Skeletal muscle tissue (tissue), 4 donors: ENCODE results near the gene CLCA2. TPM values are rescaled to one million over a fixed set of nuclear protein-coding genes. Genes with fewer than 3 reads are reported as not detected.

Experiments
- H3K27ac ChIP-seq: one replicate; pipeline ENCODE4 v1.7.0; 2013; ENCODE audit warnings: mild to moderate bottlenecking, low read depth, low read length, inconsistent platforms
- H3K27me3 ChIP-seq, 3 donors: one replicate each; pipeline ENCODE4 v1.7.0; 2013; ENCODE audit warnings: low read length in 3 of 3; ENCODE audit not compliant: control insufficient read depth in 3 of 3, insufficient read depth in 3 of 3
- H3K36me3 ChIP-seq, 3 donors: one replicate each; pipeline ENCODE4 v1.7.0; 2013; ENCODE audit warnings: low read length in 3 of 3; ENCODE audit not compliant: control insufficient read depth in 3 of 3, insufficient read depth in 3 of 3
- H3K4me1 ChIP-seq, 3 donors: one replicate each; pipeline ENCODE4 v1.7.0; 2013; ENCODE audit warnings: low read length in 3 of 3, mild to moderate bottlenecking in 3 of 3; ENCODE audit not compliant: control insufficient read depth in 3 of 3, insufficient read depth in 3 of 3
- H3K4me3 ChIP-seq, 3 donors: one replicate each; pipeline ENCODE4 v1.7.0; 2013; ENCODE audit warnings: low read length in 3 of 3
- H3K9ac ChIP-seq, 3 donors: one replicate each; pipeline ENCODE4 v1.7.0; 2013; ENCODE audit warnings: low read length in 3 of 3, mild to moderate bottlenecking in 3 of 3, moderate library complexity in 2 of 3, low read depth in 1 of 3
- H3K9me3 ChIP-seq, 3 donors: one replicate each; pipeline ENCODE4 v1.7.0; 2013; ENCODE audit warnings: low read length in 3 of 3; ENCODE audit not compliant: control insufficient read depth in 3 of 3
- total RNA-seq: library from RNA; depleted of rRNA; stranded (reverse); fragments of >200 nt; gene quantifications from one replicate; pipeline ENCODE4 v1.2.3, GENCODE V29; 2014
- donor health status: Osteomylitis.

CLCA2 gene
- total RNA-seq, 1 donor from 2014 or later, result not detected

DNA sequence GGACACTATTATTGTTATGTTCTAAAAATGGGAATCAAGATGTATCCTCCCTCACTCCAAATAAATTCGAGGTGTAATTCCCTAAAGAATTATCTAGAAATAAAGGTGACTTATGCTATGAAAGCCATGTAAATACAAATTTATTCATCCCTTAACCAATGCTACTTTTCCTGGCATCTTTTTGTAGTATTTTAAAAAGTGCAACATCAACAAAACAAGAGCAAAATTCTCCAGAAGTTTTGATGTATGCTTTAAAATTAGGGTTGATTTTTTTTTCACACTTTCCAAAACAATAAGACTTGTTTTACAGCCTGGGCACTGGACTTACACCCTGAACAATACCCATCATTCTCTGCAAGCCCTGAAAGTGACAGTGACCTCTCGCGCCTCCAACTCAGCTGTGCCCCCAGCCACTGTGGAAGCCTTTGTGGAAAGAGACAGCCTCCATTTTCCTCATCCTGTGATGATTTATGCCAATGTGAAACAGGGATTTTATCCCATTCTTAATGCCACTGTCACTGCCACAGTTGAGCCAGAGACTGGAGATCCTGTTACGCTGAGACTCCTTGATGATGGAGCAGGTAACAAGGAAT is 23.3 kb downstream of the CLCA2 start:
- Histone ChIP-seq H3K27ac (no peak overlapping the region), H3K4me1 (no peaks in the 10 kb centered on the region), H3K4me3 (no peak overlapping the region), H3K9ac (no peak overlapping the region), H3K27me3 (no peaks in the 10 kb centered on the region), H3K36me3 (no peaks in the 10 kb centered on the region), H3K9me3 (no peaks in the 10 kb centered on the region)

DNA sequence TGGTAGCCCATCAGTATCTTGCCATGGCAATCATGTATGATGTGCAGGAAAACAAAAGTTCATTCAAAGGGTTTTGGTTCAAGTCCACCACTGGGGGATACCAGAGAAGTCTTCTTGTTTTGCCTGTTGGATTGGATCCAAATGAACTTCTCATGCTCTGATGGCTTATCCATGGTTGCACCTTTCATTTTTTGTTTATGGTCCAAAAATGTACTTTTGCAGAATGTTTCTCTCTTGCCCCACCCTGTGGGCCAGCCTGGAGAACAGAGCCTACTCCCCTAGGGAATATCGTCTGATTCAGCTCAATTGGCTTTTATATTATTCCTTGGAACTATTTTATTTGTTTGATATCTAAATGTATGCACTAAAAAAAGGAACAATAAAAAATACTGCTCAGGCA is 24.7 kb downstream of the CLCA2 start:
- H3K9ac ChIP-seq, result no peak overlapping the region
- H3K9me3 ChIP-seq, result no peaks in the 10 kb centered on the region
- no peaks in the 10 kb centered on the region for H3K36me3 ChIP-seq
- H3K27me3 ChIP-seq, result no peaks in the 10 kb centered on the region
- no peak overlapping the region for H3K27ac ChIP-seq
- H3K4me1 ChIP-seq, result no peaks in the 10 kb centered on the region
- H3K4me3 ChIP-seq, result no peak overlapping the region

DNA sequence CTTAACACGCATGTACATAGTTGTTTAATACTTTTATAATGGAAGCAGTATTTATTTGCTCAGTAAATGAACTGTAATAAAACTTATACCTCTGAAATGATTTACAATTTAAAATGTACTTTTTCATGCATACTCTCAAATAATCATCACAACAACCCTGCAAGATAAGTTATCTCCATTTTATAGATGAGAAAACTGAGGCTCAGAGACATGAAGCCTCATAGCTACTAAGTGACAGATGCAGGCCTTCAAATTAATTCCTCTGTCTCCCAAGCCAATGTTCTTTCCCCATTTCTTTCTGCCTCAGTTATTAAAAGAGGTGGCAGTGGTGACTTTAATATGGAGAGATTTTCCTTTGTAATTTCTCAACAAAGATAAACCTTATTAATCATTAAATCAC is 25.1 kb downstream of the CLCA2 start:
- Histone ChIP-seq H3K9me3 (no peaks in the 10 kb centered on the region), H3K4me3 (no peak overlapping the region), H3K27ac (no peak overlapping the region)

DNA sequence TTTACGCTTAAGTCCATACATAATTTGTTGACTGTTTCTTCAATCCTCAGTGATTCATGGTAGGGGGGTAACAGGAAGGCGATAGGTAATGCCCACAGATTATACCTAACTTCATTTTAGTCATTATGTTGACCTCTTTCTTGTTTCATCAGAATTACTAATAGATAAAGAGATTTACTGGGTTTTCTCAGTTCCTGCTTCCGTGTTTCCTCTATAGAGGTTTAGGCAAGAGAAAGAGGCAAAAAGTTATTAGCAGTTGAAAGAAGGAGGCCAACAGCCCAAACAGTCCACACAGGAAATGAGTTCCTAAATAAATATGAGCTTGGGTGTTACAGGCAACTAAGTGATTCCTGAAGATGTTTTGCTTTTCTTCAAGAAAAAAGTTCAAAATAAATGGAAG is 26.9 kb downstream of the CLCA2 start:
- H3K36me3 ChIP-seq, result no peaks in the 10 kb centered on the region
- no peaks in the 10 kb centered on the region for H3K9me3 ChIP-seq
- H3K9ac ChIP-seq, result no peak overlapping the region
- H3K27me3 ChIP-seq, result no peaks in the 10 kb centered on the region
- H3K4me1 ChIP-seq, result no peaks in the 10 kb centered on the region
- no peak overlapping the region for H3K4me3 ChIP-seq
- no peak overlapping the region for H3K27ac ChIP-seq

More for the DNA sequence above, 25.1 kb downstream of the CLCA2 start:
- H3K9ac ChIP-seq, result no peak overlapping the region
- H3K27me3 ChIP-seq, result no peaks in the 10 kb centered on the region
- H3K4me1 ChIP-seq, result no peaks in the 10 kb centered on the region
- H3K36me3 ChIP-seq, result no peaks in the 10 kb centered on the region

DNA sequence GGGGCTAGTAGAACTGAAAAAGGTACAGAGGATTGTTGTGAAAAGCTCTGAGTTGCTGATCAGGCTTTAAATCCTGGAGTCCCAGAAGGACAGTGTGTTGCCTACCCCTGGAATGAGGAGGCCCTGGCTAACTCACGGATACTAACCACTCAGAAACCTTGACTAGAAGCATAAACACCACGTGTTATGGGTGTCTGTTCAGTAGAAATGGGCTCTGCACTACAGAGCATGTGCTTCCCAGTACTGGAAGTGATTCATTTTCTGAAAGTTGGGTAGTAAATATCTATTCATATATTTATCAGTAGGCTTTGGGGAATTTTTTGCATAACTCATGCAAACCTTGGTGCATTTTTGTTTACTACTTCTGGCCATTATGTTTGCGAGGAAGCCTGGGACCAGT is 29.7 kb downstream of the CLCA2 start:
- Histone ChIP-seq H3K9me3 (no peaks in the 10 kb centered on the region), H3K27ac (no peak overlapping the region), H3K4me1 (no peaks in the 10 kb centered on the region), H3K4me3 (no peak overlapping the region), H3K9ac (no peak overlapping the region), H3K36me3 (no peaks in the 10 kb centered on the region), H3K27me3 (no peaks in the 10 kb centered on the region)

DNA sequence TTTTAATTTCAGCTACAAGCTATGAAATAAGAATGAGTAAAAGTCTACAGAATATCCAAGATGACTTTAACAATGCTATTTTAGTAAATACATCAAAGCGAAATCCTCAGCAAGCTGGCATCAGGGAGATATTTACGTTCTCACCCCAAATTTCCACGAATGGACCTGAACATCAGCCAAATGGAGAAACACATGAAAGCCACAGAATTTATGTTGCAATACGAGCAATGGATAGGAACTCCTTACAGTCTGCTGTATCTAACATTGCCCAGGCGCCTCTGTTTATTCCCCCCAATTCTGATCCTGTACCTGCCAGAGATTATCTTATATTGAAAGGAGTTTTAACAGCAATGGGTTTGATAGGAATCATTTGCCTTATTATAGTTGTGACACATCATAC is 31.1 kb downstream of the CLCA2 start:
- Histone ChIP-seq H3K4me3 (no peak overlapping the region), H3K9ac (no peak overlapping the region), H3K36me3 (no peaks in the 10 kb centered on the region), H3K27ac (no peak overlapping the region), H3K27me3 (no peaks in the 10 kb centered on the region), H3K4me1 (no peaks in the 10 kb centered on the region), H3K9me3 (no peaks in the 10 kb centered on the region)

DNA sequence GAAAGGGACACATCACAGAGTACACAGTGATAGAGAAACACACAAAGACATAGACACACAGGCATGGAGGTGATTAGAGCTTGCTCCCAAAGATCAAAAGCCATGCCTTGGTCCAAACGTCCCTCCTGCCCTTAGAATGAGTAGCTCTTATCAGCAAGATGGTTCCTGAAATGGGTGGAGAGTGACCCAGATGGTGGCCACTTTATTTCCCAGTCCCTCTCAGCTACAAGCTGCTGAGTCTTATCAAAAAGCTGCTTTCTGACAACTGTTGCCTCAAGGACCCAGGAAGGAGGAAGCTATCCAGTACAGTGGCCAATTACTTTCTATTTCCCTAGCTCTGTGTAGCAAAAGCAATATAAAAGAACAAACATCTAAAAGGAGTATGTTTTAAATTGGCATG is 37.0 kb downstream of the CLCA2 start:
- no peaks in the 10 kb centered on the region for H3K36me3 ChIP-seq

DNA sequence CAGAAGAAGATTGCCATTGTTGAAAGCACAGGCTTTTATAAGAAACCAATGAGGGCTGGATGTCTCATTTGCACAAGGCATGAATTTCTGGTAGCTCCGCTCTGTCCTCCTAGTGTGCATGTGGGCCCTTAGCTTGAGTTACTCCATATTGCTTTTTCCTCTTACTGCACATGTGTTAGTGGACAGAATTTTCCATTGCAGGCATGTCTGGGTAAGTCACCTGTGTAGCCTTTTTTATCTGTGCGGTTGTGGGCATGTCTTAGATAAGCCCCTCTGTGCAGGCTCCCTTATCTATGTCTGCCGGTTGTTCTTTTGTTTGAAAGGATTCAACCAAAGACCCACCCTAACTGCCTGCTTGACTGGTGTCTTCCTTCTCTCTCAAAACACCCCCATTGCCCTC is 37.5 kb downstream of the CLCA2 start:
- no peaks in the 10 kb centered on the region for H3K36me3 ChIP-seq
- H3K9me3 ChIP-seq, result no peaks in the 10 kb centered on the region
- H3K4me1 ChIP-seq, result no peaks in the 10 kb centered on the region
- no peak overlapping the region for H3K9ac ChIP-seq
- H3K27ac ChIP-seq, result no peak overlapping the region
- no peak overlapping the region for H3K4me3 ChIP-seq
- H3K27me3 ChIP-seq, result no peaks in the 10 kb centered on the region

More for the DNA sequence above, 37.0 kb downstream of the CLCA2 start:
- H3K27ac ChIP-seq, result no peak overlapping the region
- no peak overlapping the region for H3K9ac ChIP-seq
- H3K4me1 ChIP-seq, result no peaks in the 10 kb centered on the region
- no peaks in the 10 kb centered on the region for H3K9me3 ChIP-seq
- no peaks in the 10 kb centered on the region for H3K27me3 ChIP-seq
- no peak overlapping the region for H3K4me3 ChIP-seq

DNA sequence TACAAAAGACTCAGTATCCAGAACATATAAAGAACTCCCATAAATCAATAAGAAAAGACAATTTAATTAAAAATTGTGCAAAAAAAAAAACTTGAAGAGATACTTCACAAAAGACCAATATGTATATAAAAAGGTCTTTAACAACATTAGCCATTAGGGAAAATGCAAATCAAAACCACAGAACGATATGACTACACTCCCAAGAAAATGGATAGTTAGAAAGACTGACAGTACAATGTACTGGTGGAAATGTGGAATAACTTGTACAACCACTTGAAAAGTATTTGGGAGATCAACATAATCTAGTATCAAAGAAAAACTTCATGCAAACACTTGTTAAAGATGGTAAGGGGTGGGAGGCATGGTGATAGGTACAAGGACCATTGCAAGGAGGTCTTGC is 40.8 kb downstream of the CLCA2 start:
- no peak overlapping the region for H3K27ac ChIP-seq

DNA sequence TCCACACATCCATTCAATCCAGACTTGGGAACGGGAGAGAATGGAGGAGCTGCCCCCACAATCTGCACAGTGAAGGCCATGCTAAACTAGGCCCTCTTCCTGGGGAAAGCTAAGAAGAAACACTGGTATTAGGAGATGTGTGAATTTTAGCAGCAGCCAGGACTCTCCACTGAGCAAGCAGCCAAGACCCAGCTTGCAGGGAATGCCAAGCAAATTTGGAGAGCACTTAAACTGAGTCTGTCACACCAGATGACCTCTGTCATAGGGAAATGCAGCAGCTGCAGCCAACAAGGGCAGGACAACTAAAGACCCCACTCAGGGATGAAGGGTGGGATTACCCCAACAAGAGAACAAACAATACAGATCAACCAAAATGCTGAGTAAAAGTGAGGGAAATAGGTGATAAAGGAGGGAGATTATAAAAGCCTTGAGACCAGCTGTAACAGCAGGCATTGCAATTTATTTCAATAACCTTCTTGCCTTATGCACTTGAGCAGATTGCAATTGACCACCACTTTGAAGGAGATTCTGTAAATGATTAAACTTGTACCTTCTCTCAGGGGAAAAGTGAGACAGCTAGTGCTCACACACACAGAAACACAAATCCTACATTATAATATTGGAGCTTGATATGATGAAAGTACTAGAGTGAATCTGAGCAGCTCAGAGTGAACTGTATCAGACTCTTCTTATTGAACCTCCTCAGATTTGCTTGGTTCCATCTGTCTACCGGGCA is 42.3 kb downstream of the CLCA2 start:
- Histone ChIP-seq H3K9ac (no peak overlapping the region), H3K4me1 (no peaks in the 10 kb centered on the region), H3K9me3 (no peaks in the 10 kb centered on the region), H3K27me3 (peaks cover 0 to 4% (median 3%) of the 10 kb centered on the region in 3 donors), H3K27ac (no peak overlapping the region), H3K4me3 (no peak overlapping the region), H3K36me3 (no peaks in the 10 kb centered on the region)

More for the DNA sequence above, 40.8 kb downstream of the CLCA2 start:
- H3K4me1 ChIP-seq, result no peaks in the 10 kb centered on the region
- H3K9me3 ChIP-seq, result no peaks in the 10 kb centered on the region
- no peak overlapping the region for H3K9ac ChIP-seq
- peaks cover 0 to 3% (median 0%) of the 10 kb centered on the region in 3 donors for H3K27me3 ChIP-seq
- H3K36me3 ChIP-seq, result no peaks in the 10 kb centered on the region
- no peak overlapping the region for H3K4me3 ChIP-seq
